UCSD-AML1 (cell line): ENCODE results near the gene CEP112.
"Not testable (repeated sequence)": the region's sequence is repeated elsewhere in the genome, so short reads cannot be mapped to it uniquely, and the experiment has no call there.

Experiments used
- DNase-seq: peaks from one replicate; lab custom pipeline; 2025; ENCODE audit not compliant: unreplicated experiment; lab: John Stamatoyannopoulos, UW

The CEP112 gene

GRCh38 chr17:65794572-65794971 lies 397.4 kb downstream of the CEP112 start:
- no peak for DNase-seq

DNA sequence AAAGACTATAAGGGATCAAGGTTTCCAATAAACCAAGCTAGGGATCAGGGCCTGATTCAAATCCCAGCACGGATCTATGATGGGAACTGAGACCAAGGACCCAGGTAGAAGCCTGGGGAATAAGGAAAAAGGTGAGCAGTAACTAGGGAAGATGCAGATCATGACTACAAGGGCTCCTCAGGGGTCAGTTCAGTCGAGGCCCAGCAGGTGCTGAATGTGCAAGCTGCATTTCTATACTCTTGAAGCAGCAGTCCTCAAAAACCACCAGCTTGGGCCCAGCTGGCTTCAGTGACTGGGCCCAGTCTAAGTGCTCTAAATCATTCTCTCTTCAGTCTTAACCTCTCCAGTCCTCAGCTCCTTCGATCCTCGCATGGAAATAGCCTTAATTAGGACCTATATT lies 401.7 kb downstream of the CEP112 start:
- no peak for DNase-seq

DNA sequence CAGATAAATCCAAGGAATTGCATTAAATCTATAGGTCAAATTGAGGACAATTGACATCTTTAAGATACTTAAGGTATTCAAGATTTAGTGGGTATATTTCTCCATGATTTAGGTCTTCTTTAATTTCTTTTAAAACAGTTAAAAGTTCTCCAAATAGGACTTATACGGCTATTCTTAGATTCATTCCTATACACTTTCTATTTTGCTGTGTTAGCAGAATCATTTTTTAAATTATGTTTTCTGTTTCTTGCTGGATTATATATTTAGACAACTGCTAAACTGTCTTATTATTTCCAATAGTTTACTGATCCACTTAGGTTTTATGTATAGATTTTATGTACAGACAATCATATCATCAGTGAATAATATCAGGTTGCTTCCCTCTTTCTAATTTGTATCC lies 404.4 kb downstream of the CEP112 start:
- DNase-seq = no peak

DNA sequence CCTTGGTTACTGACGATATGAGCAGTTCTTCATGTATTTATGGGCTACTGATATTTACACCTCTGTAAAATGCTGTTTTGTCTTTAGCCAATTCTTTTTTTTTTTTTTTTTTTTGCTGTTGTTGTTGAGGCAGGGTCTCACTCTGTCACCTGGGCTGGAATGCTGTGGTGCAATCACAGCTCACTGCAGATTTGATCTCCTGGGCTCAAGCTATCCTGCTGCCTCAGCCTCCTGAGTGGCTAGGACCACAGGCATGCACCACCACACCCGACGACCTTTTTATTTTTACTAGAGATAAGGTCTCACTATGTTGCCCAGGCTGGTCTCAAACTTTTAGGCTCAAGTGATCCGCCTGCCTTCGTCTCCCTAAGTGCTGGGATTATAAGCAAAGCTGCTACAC lies 405.5 kb downstream of the CEP112 start:
- DNase-seq = no peak

GRCh38 chr17:65785109-65785508 lies 406.8 kb downstream of the CEP112 start:
- no peak for DNase-seq

GRCh38 chr17:65783845-65784334 lies 408.0 kb downstream of the CEP112 start:
- no peak for DNase-seq

- not testable (repeated sequence) for DNase-seq
These were observed 409.7 kb downstream of the CEP112 start for GRCh38 chr17:65782104-65782706.

- no peak for DNase-seq
These were observed 411.8 kb downstream of the CEP112 start for GRCh38 chr17:65780111-65780510.

GRCh38 chr17:65776890-65777289 lies 415.0 kb downstream of the CEP112 start:
- DNase-seq = no peak

DNA sequence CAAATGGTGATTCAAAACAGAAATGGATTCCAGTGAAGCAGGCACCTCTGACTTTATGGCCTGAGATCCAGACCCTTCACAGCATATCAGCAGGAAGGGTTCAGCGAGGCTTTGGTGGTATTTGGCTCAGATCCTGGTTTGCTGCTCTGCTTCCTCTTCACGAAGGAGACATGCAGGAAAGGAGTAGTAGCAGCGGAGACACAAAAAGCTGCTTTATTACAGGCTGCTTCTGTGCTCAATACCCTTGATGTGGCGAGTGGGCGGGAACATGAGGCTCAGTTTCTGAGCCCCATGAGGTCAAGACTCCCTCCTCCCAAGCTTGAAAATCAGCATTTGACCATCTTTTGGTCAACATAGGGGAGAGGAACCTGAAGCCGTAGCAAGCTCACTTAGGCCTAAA lies 417.1 kb downstream of the CEP112 start:
- DNase-seq = no peak

- DNase-seq = no peak
These were observed 418.9 kb downstream of the CEP112 start for GRCh38 chr17:65772989-65773388.

- no peak for DNase-seq
These were observed 420.2 kb downstream of the CEP112 start for GRCh38 chr17:65771704-65772103.

GRCh38 chr17:65763786-65764185 lies 428.1 kb downstream of the CEP112 start:
- no peak for DNase-seq

GRCh38 chr17:65762973-65763372 lies 429.0 kb downstream of the CEP112 start:
- no peak for DNase-seq

GRCh38 chr17:65759532-65759931 lies 432.4 kb downstream of the CEP112 start:
- no peak for DNase-seq

DNA sequence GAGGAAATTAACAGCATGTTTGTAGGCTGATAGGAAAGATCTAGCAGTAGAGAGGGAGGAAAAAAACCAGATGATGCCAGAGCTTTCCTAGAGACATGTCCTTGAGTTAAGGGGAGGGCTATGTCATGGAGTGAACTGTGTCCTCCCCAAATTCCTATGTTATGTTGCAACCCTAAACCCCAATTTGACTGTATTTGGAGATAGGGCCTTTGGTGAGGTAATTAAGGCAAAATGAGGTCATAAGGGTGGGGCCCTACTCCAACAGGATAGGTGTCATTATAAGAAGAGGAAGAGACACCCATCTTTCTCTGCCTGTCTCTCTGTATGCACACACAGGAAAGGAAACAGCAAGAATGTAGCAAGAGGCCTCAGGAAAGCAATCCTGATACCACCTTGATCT lies 435.2 kb downstream of the CEP112 start:
- no peak for DNase-seq

DNA sequence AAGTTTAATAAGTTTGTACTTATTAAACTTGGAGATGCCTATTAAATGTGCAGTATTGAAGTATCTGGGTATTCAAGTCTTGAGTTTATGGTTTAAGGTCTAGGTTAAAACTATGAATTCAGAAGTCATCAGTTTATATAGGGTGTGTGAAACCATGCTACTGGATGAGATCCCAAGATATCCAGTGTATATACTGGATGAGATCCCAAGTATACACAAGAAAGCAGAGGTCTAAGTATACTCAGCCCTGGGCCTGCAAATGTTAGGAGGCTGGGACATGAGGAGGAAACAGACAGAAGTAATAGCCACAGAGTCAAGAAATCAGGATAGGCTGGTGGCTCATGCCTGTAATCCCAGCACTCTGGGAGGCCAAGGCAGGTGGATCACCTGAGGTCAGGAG lies 436.1 kb downstream of the CEP112 start:
- no peak for DNase-seq

DNA sequence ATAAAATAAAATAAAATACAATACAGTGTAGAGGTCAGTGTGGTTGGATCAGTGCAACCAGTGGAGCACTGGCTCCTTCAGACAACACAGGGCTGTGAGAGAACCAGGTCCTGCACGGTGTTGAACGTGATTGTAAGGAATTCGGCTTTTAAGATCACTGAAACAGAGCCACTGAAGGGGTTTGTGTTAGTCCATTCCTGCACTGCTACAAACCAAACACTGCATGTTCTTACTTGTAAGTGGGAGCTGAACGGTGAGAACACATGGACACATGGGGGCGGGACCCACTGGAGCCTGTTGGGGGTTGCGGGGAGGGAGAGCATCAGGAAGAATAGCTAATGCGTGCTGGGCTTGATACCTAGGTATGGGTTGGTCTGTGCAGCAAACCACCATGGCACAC lies 437.3 kb downstream of the CEP112 start:
- DNase-seq = no peak

- DNase-seq = no peak
These were observed 437.9 kb downstream of the CEP112 start for GRCh38 chr17:65754081-65754480.

- no peak for DNase-seq
These were observed 438.6 kb downstream of the CEP112 start for GRCh38 chr17:65753348-65753747.

DNA sequence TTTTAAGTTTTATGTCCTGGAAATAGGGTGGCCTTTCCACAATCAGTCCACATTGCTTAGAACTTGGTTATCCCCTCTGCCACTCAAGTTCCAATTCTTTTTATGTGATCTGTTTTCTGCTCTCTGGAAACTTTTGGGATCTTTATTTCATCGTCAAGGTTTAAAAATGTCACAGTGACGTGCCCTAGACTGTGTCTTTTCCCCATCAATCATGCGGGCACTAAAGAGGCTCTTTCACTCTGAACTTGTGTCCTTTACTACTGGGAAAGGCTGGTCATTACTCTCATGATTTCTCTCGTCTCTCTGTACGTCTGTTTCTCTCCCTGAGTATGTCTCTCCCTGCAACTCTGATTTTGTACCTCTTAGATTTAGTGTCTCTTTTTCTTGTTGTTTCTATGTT lies 440.7 kb downstream of the CEP112 start:
- no peak for DNase-seq

GRCh38 chr17:65750631-65751115 lies 441.3 kb downstream of the CEP112 start:
- DNase-seq = no peak

GRCh38 chr17:65750166-65750565 lies 441.8 kb downstream of the CEP112 start:
- no peak for DNase-seq
